ENCODE measurements around the gene SF3B1. TPM values are rescaled to one million over a fixed set of nuclear protein-coding genes. Genes with fewer than 3 reads are reported as not detected.

Gene SF3B1
- total RNA-seq, 2 donors from 2014 or later, result 308 to 356 TPM

DNA sequence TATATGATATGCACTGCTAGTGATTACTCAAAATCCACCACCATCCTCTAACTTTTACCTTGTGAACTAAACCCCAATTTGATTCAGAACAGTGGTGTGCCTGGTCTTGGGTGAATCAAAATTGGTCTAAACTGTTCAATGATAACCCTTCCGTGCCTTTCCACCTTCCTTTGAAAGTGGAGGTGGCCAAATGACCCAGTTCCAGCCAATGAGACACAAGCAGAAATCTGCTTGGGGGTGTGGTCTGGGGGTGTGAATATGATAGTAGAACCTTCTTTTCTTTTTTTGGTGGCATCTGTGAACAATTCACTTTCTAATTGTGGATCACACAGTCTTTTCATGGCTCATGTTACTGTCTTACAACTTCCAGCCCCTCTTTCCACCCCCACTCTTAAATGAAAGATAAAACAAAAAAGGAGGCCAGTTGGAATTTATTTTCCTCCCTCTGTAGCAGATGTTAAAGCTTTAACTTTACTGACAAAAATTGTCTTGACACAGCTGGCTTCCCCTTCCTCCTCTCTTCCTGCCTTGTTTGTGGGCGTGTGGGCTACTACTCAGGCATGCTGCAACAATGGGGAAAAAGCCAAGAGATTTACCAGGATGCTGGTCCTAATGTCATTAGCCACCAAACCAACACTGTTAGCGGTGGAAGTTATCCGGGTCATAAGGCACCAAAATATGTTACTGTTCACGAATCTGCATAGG lies 65.4 kb downstream of the SF3B1 start:
- TF ChIP-seq, protein P1, sequence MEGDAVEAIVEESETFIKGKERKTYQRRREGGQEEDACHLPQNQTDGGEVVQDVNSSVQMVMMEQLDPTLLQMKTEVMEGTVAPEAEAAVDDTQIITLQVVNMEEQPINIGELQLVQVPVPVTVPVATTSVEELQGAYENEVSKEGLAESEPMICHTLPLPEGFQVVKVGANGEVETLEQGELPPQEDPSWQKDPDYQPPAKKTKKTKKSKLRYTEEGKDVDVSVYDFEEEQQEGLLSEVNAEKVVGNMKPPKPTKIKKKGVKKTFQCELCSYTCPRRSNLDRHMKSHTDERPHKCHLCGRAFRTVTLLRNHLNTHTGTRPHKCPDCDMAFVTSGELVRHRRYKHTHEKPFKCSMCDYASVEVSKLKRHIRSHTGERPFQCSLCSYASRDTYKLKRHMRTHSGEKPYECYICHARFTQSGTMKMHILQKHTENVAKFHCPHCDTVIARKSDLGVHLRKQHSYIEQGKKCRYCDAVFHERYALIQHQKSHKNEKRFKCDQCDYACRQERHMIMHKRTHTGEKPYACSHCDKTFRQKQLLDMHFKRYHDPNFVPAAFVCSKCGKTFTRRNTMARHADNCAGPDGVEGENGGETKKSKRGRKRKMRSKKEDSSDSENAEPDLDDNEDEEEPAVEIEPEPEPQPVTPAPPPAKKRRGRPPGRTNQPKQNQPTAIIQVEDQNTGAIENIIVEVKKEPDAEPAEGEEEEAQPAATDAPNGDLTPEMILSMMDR (conservative IDR thresholded peaks at IDR 0.05), result no peak
- no peak overlapping the region for H3K9ac ChIP-seq (ENCODE audit: extremely low read depth, low read length, poor library complexity, severe bottlenecking)
- H3K4me1 ChIP-seq (ENCODE audit: control insufficient read depth, insufficient read depth, low read length), result no peaks in the 10 kb centered on the region
- H3K9me3 Mint-ChIP-seq, result peaks cover 14% of the 10 kb centered on the region
- H3K36me3 ChIP-seq (ENCODE audit: control insufficient read depth, insufficient read depth, low read length), result no peaks in the 10 kb centered on the region
- no peak for DNase-seq
- H3K27me3 Mint-ChIP-seq (ENCODE audit: insufficient read depth), result no peaks in the 10 kb centered on the region
- H3K27ac Mint-ChIP-seq, result no peak overlapping the region
- H3K4me3 Mint-ChIP-seq, result no peak overlapping the region
- H3K27me3 ChIP-seq (ENCODE audit: control insufficient read depth, insufficient read depth, low read length, poor library complexity, severe bottlenecking), result no peaks in the 10 kb centered on the region
- 97 to 100% methylated on average over 2 to 5 of the region's 5 CpGs for WGBS, 2 experiments (ENCODE audit: insufficient coverage in 1 of 2, insufficient read length in 1 of 2)
- H3K9me3 ChIP-seq (ENCODE audit: control insufficient read depth, low read length), result peaks cover 4% of the 10 kb centered on the region
- no peaks in the 10 kb centered on the region for H3K36me3 Mint-ChIP-seq (ENCODE audit: low read depth)
- H3K4me3 ChIP-seq (ENCODE audit: low read length), result no peak overlapping the region
- no peaks in the 10 kb centered on the region for H3K4me1 Mint-ChIP-seq
- no peak overlapping the region for H3K27ac ChIP-seq (ENCODE audit: low read depth, low read length)

DNA sequence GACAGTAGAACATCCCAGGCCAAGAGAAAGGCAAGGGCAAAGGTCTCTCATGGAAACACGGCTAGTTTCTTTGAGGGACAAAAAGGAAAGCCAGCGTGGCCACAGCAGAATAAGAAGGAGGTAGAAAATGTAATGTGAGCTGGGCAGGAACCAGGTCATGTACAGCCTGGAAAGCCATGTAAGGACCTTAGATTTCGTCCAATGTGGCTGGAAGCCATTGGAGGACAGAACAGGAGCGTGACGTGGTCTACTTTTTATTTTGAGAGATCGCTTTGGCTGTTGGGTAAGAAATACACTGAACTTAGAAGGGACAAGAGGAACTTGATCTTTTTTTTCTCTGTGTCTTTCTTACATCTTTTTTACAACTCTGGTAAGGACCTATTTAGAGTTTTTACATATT lies 66.4 kb downstream of the SF3B1 start:
- no peak overlapping the region for H3K27ac ChIP-seq (ENCODE audit: low read depth, low read length)
- H3K9me3 ChIP-seq (ENCODE audit: control insufficient read depth, low read length), result peaks cover 4% of the 10 kb centered on the region
- H3K4me3 ChIP-seq (ENCODE audit: low read length), result no peak overlapping the region
- H3K4me3 Mint-ChIP-seq, result no peak overlapping the region
- H3K27ac Mint-ChIP-seq, result no peak overlapping the region
- H3K4me1 Mint-ChIP-seq, result peaks cover 3% of the 10 kb centered on the region
- no peak overlapping the region for H3K9ac ChIP-seq (ENCODE audit: extremely low read depth, low read length, poor library complexity, severe bottlenecking)
- H3K27me3 ChIP-seq (ENCODE audit: control insufficient read depth, insufficient read depth, low read length, poor library complexity, severe bottlenecking), result no peaks in the 10 kb centered on the region
- H3K36me3 Mint-ChIP-seq (ENCODE audit: low read depth), result no peaks in the 10 kb centered on the region
- H3K9me3 Mint-ChIP-seq, result peaks cover 14% of the 10 kb centered on the region
- no peak for DNase-seq
- H3K27me3 Mint-ChIP-seq (ENCODE audit: insufficient read depth), result no peaks in the 10 kb centered on the region
- 93 to 96% methylated on average over 6 of the region's 6 CpGs for WGBS, 2 experiments (ENCODE audit: insufficient coverage in 1 of 2, insufficient read length in 1 of 2)
- no peaks in the 10 kb centered on the region for H3K36me3 ChIP-seq (ENCODE audit: control insufficient read depth, insufficient read depth, low read length)
- H3K4me1 ChIP-seq (ENCODE audit: control insufficient read depth, insufficient read depth, low read length), result no peaks in the 10 kb centered on the region
- TF ChIP-seq, protein P1 (conservative IDR thresholded peaks at IDR 0.05), result no peak

DNA sequence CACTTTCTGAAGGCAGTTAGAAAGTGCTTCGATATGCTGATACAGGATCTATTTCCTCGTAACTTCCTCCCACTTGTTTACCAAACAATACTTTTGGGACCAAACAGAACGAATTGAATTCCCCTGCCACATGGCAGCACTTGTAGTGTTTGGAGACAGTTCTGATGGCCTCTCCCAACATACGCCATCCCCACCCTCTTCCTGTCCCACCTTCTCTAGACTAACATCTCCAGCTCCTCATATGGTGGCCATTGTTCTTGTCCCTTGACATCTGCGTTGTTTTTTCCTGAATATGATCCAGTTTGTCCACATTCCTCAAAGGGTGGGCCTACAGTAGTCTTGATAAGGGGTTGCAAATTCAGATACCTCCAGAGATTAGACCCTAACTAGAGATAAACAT lies 70.8 kb downstream of the SF3B1 start:
- peaks cover 9% of the 10 kb centered on the region for H3K9me3 ChIP-seq (ENCODE audit: control insufficient read depth, low read length)
- no peak overlapping the region for H3K27ac ChIP-seq (ENCODE audit: low read depth, low read length)
- no peaks in the 10 kb centered on the region for H3K36me3 ChIP-seq (ENCODE audit: control insufficient read depth, insufficient read depth, low read length)
- no peaks in the 10 kb centered on the region for H3K9me3 Mint-ChIP-seq
- TF ChIP-seq, protein P1 (conservative IDR thresholded peaks at IDR 0.05), result no peak
- no peak overlapping the region for H3K4me3 ChIP-seq (ENCODE audit: low read length)
- no peaks in the 10 kb centered on the region for H3K4me1 ChIP-seq (ENCODE audit: control insufficient read depth, insufficient read depth, low read length)
- no peak overlapping the region for H3K27ac Mint-ChIP-seq
- H3K36me3 Mint-ChIP-seq (ENCODE audit: low read depth), result no peaks in the 10 kb centered on the region
- WGBS, 2 experiments (ENCODE audit: insufficient coverage in 1 of 2, insufficient read length in 1 of 2), result 50 to 54% methylated on average over 2 to 5 of the region's 5 CpGs
- no peak overlapping the region for H3K4me3 Mint-ChIP-seq
- no peaks in the 10 kb centered on the region for H3K27me3 ChIP-seq (ENCODE audit: control insufficient read depth, insufficient read depth, low read length, poor library complexity, severe bottlenecking)
- DNase-seq, result no peak
- H3K9ac ChIP-seq (ENCODE audit: extremely low read depth, low read length, poor library complexity, severe bottlenecking), result no peak overlapping the region
- H3K27me3 Mint-ChIP-seq (ENCODE audit: insufficient read depth), result no peaks in the 10 kb centered on the region
- peaks cover 3% of the 10 kb centered on the region for H3K4me1 Mint-ChIP-seq
